Astrocyte of the cerebellum (primary cell): ENCODE data around the gene MAPRE3.
"Not testable (repeated sequence)": the region's sequence is repeated elsewhere in the genome, so short reads cannot be mapped to it uniquely, and the experiment has no call there.

Experiments used
- DNase-seq: peaks from one replicate; pipeline ENCODE4 v3.0.0-alpha.2; 2011; ENCODE audit warnings: low read depth
- H3K4me3 ChIP-seq: 2 replicates; pipeline ENCODE4 v1.5.1; 2011; ENCODE audit warnings: mild to moderate bottlenecking, low read depth, low read length, moderate library complexity
- in situ Hi-C: cut with HindIII; loops from 2 replicates; pipeline ENCODE4 v1.10.0; 2017; ENCODE audit warnings: low sequenced_read_pairs
- TF ChIP-seq, protein P1 (sequence below): IDR thresholded peaks from 2 replicates; pipeline ENCODE4 v1.5.1; 2012; ENCODE audit warnings: low read length, low read depth, moderate library complexity, mild to moderate bottlenecking; ENCODE audit errors: missing control alignments

MAPRE3 gene

DNA sequence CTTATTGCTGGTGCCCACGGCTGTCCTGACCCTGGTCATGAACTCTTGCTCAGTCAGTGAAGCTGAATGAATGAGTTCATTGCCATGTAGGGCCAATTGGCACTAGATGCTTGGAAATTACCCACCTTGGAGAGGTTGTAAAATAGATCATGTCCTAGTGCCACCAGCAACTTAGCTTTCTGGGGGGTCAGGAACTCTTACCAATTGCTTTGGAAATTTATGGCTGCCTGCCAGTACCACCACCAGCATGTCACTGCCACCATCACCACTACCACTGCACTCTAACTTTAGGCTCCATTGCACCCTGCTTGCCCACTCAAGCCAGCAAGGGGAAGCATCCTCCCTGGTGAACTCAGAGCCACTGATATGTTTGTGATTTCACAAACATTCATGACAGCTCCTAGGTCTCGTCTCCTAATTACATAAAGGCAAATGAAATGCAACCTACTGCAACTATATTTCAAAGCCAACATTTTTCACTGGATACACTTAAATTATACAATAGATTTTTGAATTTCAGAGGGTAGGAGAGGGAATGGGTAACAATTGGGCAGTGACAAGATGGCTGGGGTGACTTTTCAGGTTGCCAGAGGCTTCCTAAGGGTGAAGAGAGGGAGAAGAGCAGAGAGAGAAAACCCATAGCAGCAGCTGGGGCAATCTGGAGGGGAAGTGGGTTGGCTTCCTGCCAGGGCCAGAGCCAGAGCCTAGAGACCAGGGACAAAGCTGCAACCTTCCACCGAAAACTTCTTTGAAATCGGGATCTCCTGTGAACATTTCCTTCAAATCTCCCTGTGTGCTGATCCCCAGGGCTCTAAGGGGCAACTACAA, 104.5 kb downstream of the MAPRE3 start:
- in situ Hi-C loops: no loop called here
- no peak overlapping the region for H3K4me3 ChIP-seq
- no peak for DNase-seq
- TF ChIP-seq, protein P1, sequence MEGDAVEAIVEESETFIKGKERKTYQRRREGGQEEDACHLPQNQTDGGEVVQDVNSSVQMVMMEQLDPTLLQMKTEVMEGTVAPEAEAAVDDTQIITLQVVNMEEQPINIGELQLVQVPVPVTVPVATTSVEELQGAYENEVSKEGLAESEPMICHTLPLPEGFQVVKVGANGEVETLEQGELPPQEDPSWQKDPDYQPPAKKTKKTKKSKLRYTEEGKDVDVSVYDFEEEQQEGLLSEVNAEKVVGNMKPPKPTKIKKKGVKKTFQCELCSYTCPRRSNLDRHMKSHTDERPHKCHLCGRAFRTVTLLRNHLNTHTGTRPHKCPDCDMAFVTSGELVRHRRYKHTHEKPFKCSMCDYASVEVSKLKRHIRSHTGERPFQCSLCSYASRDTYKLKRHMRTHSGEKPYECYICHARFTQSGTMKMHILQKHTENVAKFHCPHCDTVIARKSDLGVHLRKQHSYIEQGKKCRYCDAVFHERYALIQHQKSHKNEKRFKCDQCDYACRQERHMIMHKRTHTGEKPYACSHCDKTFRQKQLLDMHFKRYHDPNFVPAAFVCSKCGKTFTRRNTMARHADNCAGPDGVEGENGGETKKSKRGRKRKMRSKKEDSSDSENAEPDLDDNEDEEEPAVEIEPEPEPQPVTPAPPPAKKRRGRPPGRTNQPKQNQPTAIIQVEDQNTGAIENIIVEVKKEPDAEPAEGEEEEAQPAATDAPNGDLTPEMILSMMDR: no peak

DNA sequence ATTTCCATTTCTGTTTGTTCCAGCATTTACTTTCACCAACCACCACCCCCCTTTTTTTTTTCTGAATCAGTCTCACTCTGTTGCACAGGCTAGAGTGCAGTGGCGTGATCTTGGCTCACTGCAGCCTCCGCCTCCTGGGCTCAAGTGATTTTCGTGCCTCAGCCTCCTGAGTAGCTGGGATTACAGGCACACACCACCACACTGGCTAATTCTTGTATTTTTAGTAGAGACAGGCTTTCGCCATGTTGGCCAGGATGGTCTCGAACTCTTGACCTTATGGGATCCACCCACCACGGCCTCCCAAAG, 105.1 kb downstream of the MAPRE3 start:
- H3K4me3 ChIP-seq, DNase-seq, in situ Hi-C loops: not testable (repeated sequence)

DNA sequence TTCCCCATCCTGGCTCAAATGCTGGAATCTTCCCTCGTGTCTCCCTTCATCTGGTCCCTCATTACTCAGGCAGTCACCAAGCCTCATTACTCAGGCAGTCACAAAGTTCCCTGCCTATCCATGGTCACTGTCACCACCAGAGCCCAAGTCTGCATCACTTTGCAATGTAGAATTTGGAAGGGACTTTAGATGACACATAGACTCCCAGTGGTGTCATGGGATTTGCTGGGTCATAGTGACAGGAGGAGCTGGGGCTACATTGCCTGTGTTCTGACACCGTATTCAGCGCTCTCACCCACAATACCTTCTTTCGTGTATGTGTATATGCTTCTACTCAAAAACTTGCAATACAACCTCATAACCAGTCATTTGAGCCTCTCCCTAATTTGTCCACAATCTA, 105.9 kb downstream of the MAPRE3 start:
- TF ChIP-seq, protein P1: no peak
- in situ Hi-C loops: no loop called here
- H3K4me3 ChIP-seq: no peak overlapping the region
- no peak for DNase-seq
